Hematopoietic multipotent progenitor cell treated with erythropoietin and hydrocortisone succinate and interleukin-3 and kit ligand, for 8 days (in vitro differentiated cells): ENCODE measurements around the gene AFF1.

Experiments used
- DNase-seq: peaks from one replicate; pipeline ENCODE4 v3.0.0-alpha.2; 2015

The AFF1 gene, protein sequence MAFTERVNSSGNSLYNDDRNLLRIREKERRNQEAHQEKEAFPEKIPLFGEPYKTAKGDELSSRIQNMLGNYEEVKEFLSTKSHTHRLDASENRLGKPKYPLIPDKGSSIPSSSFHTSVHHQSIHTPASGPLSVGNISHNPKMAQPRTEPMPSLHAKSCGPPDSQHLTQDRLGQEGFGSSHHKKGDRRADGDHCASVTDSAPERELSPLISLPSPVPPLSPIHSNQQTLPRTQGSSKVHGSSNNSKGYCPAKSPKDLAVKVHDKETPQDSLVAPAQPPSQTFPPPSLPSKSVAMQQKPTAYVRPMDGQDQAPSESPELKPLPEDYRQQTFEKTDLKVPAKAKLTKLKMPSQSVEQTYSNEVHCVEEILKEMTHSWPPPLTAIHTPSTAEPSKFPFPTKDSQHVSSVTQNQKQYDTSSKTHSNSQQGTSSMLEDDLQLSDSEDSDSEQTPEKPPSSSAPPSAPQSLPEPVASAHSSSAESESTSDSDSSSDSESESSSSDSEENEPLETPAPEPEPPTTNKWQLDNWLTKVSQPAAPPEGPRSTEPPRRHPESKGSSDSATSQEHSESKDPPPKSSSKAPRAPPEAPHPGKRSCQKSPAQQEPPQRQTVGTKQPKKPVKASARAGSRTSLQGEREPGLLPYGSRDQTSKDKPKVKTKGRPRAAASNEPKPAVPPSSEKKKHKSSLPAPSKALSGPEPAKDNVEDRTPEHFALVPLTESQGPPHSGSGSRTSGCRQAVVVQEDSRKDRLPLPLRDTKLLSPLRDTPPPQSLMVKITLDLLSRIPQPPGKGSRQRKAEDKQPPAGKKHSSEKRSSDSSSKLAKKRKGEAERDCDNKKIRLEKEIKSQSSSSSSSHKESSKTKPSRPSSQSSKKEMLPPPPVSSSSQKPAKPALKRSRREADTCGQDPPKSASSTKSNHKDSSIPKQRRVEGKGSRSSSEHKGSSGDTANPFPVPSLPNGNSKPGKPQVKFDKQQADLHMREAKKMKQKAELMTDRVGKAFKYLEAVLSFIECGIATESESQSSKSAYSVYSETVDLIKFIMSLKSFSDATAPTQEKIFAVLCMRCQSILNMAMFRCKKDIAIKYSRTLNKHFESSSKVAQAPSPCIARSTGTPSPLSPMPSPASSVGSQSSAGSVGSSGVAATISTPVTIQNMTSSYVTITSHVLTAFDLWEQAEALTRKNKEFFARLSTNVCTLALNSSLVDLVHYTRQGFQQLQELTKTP

DNA sequence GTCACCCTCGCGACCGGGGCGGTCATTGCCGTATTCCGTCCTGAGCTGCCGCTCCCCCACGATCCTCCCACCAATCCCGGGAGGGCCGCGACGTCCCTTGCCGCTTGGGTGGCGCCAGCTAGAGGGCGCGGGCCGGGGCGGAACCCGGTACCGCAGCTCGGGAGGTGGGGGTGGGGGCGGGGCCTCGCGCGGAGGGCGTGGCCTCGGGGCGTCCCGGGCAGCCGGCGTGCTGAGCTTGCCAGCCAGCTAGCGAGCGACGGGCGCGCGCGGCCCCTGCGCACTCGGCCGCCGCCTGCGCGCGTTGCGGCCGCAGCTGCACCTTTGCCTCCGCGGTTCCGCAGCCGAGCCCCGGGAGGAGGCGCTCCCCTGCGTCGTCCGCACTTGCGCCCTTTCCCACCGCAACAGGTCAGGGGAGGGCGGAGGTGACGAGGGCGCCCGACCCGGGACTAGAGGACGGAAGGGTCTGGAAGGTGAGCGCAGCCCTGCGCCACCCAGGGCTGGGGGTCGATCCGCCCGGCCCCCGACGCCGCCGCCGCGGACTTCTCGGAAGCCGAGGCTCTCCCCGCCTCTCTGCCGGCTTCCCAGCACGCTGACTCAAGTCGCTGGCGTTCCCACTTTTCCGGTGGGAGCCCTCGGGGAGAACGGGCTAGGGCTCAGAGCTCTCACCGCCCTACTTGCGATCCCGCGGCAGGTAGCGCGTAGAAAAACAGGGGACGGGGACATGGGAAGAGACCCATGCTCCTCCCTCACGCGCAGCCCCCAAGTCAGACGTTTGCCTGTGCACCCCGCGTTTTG lies at the start of gene AFF1:
Gene AFF1 (plus strand): TSS at position 241 of the 795 bp plus-strand sequence. CDS start 13,523 bp downstream, outside the sequence.
- DNase-seq = peak; percentile 92

DNA sequence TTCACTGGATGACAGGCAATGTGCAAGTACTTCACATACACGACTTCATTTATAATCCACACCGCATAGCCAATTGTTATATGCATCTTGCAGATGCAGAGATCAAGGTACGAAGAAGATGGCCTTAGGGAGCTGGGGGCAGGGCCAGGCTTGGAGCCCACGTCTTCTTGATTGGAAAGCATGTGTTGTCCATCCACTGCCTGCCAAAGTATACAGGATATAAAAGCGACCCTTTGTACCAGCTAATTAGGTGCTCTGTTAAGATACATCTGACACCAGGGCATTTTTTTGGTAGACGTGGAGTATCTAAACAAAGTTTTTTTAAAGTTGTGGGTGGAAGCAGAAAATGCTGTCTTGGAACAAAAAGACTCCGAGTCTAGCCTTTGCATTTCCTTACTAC lies 44.0 kb upstream of the AFF1 start:
- no peak for DNase-seq

DNA sequence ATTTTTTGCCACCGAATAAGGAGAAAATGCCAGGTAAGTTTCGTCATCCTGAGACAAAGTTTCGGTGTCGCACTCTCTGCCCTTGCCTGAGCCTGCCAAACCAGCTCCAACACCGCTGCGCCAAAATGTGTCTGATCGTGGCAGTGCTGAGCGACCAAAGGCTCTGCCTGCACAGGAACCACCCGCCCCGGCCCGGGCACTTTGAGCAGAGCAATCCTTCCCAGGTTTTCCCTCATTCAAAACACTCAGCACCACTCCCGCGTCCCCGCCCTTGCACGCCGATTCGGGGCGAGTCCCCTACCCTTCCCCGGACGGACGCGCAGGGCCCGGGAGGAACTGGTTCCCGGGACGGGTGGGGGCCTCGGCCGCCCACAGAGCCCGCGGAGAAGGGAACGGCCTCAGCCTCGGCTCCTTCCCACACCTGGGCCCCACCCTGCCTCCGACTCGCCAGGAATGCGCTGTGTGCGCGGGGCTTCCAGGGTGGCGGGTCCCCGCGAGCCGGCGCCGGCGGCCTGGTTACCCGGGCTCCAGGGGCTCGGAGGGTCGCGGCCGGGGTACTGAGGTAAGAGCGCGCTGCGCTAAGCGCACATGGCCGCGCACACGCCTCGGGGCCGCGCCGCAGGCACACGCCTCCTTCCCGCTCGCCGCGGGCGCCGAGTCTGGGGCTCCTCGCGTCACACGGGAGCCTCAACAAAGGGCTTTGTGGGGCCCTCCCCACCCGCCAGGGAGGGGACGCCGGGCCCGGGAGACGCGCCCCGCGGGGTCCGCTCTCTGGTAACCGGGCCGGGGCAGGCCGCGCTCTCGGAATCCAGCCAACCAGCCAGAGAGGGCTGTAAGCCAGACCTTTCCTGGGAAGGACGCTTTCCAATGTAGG lies 42.8 kb upstream of the AFF1 start, which contains the start of gene C4orf36:
Gene C4orf36 (minus strand): TSS at position 661 of the 874 bp plus-strand sequence. CDS start 902 bp downstream, outside the sequence.
- DNase-seq = peak; percentile 47

DNA sequence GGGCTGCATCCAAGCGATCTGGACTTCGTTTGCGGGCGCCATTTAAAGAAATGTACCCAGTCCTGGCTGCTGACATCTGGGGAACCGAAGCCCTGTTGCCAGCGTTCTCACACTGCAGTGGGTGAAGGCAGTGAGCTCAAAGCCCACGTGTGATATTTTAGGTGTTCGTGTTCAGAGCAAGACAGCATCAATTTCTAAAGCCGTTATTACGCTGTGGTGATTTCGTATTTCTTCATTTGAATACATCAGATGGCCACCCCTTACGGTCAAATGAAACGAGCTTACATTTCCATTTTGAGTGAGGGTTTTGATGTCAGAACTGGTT lies 42.2 kb upstream of the AFF1 start:
- no peak for DNase-seq

DNA sequence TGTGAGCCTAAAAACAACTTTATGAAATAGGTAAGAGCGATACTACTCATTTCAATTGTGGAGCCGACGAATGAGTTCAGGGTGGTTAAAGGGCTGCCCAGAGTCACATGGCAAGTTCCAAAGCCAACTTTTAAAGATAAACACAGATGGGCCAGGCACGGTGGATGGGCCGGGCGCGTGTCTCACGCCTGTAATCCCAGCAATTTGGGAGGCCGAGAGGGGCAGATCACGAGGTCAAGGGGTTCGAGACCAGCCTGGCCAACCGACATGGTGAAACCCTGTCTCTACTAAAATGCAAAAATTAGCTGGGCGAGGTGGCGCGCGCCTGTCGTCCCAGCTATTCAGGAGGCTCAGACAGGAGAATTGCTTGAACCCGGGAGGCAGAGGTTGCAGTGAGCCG lies 41.7 kb upstream of the AFF1 start:
- DNase-seq = no peak

DNA sequence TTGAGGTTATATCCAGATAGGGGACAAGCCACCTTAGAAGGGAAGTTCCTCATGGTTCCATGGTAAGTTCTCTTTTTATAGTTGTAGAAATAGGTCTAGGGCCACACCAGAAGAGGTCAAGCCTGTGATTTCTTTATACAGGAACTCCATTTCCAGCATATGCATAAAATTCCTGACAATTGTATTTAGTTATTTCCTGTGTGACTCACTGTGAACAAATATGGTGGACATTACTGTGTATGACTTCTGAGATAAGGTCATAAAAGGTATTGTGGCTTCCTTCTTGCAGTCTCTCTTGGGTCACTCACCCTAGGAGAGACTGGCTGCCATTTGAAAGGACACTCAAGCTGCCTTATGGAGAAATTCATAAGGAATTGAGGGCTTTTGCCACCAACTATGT lies 40.4 kb upstream of the AFF1 start:
- DNase-seq = no peak

DNA sequence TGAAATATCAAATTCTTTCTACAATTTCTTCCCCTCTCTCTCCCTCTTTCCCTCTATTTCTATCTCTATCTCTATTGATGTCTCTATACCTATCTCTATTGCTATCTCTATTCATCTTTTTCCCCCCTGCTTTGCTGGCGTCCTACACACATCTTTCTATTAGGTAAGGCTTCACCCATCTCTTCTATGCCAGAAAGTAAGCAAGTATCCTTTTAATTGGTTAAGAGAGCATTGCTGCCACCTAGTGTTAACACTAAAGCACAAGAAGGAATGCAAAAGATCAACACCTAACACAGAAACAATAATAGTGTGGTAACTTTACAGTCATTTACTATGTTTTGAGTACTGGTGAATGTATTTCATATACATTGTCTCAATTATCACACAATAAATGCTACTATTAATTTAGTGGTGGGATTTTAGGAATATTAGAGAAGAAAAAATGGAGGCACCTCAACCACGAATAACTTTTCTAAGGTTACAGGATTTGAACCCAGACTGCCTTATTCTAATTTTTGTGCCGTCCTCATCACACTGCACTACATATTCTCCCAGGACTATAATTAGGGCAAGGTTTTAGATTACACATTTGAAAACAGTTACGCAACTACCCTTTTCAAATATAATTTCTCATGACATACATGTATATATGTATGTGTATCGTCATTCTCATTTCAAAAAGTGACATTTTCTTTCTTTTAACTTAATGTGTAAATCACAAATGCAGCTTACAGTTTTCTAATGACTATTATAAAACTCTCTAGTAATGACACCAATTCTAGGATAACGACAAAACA lies 38.9 kb upstream of the AFF1 start:
- peak; percentile 84 for DNase-seq

DNA sequence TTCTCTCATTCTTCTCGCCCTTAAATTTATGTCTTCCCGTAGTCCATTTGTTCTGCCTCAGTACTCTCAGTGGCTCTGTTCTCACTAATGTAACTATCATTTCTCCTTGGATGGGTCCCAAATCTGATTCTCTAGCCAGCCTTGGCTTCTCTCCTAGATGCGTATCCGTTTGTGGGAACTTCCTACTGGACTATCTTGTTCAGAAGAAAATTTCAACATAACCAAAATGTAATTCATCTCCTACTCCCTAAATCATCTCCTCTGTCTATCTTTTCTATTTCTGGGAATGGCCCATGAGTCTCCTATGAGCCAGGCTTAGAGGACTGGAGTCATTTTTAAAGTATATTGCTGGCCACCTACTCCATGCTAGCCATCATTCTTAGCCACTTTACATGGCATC lies 38.2 kb upstream of the AFF1 start:
- no peak for DNase-seq

DNA sequence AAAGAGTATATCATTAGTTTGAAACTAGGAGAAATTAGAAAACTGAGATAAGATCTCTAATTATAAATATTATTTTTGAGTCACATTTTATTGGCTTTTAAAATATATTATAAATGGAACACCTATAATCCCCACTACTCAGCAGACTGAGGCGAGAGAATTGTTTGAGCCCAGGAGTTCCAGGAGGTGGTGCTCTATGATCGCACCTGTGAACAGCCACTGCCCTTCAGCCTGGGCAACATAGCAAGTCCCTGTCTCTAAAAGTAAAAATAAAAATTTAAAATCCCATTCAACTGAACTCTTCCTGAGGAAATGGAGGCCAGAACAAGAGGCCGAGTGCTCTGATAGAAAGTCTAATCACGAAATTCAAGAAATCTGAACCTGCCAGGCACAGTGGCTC lies 36.2 kb upstream of the AFF1 start:
- peak; percentile 58 for DNase-seq

DNA sequence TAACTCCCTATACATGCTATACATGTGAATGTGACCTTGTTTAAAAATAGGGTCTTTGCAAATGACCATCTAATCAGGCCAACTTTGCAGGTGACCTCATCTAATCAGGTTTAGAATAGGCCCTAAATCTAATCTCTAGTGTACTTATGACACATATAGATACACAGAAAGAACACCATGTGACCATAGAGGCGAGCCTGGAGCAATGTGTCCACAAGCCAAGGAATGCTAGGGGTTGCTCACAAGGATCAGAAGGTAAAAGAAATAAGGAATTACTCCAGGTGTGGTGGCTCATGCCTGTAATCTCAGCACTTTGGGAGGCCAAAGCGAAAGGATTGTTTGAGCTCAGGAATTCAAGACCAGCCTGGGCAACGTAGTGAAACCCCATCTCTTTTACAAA lies 32.9 kb upstream of the AFF1 start:
- no peak for DNase-seq

DNA sequence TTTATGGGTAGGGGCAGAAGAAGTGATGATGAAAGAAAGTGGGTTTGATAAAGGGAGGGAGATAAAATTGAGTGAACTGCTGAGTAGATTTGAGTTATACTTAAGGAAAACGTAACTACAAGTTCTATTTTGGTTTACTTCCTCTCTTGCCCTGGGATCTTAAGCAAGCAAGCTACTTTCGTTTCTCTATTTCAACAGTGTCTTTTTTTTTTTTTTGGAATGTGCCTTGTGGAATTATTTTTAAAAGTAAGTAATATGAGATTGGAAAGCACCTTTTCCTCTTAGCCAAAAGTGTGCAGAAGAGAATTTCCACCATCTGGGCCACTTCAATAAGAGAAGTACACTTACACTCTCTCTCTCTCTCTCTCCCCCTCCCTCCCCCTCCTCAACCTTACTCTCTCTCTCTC lies 26.6 kb upstream of the AFF1 start:
- DNase-seq = no peak

DNA sequence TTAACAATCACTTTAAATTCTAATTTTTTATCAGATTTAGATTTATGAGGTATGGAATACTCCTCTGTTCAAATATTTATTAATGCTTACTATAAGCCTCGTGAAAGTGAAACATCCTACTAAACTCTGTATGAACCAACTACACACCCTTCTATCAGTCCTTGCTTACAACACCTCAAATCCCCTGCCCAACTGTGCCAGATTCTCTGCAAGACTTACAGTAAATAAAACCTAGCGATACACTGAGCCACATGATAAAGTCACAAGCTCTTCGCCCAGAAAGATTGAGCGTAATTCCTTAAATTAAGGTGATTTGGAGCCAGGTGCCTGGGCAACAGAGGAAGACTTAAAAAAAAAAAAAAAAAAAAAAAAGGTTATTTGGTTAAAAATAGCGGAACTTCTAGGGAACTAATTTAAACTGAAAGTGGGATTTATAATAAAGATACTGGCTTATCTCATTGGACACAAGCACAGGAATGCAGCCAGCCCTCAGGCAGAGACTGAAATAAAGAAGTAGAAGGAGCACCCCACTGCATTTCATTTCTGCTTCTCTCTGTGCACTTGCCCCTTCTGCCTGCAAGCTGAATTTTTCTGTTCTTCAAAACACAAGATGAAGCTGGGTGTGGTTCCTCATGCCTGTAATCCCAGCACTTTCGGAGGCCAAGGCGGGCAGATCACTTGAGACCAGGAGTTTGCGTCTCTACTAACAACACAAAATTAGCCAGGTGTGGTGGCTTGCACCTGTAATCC lies 25.1 kb upstream of the AFF1 start:
- peak; percentile 77 for DNase-seq

DNA sequence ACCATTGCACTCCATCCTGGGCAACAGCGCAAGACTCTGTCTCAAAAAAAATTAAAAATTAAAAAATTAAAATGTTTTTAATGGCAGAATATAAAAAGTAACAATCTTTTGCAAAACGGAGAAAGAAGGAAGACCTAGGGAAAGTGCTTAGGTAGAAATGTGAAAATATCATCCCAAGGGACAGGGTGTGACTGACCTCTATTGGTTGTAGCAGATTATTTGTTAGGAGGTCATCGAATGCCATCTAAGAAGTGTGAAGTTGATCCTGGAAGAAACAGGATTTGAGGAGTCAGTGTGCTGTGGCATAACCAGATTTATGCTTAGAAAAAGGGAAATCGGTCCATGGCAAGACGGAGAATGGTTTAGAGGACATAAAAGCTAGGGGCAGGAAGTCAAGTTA lies 24.4 kb upstream of the AFF1 start:
- no peak for DNase-seq

DNA sequence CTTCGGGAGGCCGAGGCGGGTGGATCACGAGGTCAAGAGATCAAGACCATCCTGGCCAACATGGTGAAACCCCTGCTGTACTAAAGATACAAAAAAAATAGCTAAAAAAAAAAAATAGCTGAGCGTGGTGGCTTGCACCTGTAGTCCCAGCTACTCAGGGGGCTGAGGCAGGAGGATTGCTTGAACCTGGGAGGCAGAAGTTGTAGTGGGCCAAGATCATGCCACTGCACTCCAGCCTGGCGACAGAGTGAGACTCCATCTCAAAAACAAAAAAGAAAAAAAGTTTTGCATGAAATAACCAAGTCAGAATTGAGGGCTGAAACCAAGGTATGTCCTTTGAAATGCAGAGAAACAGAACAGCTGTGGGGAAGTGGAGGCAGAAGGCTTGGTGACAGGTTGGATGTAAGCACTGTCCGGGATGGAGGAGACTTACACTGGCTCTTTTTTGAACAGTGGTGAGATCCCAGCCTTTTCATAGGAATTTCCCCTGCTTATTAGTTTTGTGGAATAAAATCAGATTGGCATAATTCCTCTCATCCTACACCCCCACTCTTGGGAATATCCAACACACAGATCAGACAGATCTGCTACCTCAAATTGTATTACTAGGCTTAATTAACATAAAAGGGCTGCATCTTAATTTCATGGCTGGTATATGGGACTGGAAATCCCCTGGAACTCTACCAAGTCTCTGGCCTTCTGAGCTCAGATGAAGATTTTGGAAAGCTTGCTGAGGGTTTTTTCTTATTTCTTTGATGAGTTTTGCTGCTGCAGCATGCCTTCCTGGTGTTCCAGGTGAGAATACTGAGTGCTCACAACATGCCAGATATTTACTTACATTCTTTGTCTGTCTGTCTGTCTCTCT lies 23.8 kb upstream of the AFF1 start:
- DNase-seq = no peak

DNA sequence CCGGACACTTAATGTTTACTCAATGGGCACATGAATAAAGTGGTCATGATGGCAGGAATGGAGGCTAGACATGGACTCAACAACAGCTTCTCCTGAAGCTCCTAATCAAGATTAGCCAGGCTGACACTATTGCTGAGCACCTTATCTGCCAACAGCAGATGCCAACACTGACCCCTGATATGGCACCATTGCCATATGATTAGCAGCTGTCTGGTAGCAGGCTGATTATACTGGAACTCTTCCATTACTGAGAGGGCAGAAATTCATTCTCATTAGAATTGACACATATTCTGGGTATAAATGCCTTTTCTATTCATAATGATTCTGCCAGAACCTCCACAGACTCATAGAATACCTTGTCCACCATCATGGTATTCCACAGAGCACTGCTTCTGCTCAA lies 18.4 kb upstream of the AFF1 start:
- peak; percentile 98 for DNase-seq

DNA sequence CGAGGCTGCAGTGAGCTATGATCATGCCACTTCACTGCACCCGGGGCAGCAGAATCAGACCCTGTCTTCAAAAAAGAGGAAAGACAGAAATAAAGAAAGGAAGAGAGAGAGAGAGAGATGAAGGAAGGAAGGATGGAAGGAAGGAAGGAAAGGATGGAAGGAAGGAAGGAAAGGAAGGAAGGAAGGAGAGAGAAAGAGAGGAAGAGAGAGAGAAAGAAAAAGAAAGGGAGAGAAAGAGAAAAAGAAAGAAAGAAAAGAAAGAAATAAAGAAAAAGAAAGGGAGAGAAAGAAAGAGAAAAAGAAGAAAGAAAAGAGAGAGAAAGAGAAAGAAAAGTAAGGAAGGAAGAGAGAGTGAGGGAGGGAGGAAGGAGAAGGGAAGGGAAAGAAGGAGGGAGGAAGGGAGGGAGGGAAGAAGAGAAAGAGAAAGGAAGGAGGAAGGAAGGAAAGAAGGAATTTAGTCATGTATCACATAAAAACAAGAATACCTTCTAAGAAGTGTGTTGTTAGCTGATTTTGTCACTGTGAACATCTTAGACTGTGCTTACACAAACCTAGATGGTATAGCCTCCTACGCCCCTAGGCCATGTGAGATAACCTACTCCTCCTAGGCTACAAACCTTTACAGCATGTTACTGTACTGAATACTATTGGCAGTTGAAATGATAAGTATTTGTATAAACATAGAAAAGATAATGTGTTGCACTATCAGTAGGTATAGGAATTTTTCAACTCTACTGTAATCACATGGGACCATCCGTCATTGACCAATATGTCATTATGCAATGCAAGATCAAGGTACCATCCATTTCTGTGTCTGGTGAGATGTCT lies 17.4 kb upstream of the AFF1 start:
- peak; percentile 80 for DNase-seq

DNA sequence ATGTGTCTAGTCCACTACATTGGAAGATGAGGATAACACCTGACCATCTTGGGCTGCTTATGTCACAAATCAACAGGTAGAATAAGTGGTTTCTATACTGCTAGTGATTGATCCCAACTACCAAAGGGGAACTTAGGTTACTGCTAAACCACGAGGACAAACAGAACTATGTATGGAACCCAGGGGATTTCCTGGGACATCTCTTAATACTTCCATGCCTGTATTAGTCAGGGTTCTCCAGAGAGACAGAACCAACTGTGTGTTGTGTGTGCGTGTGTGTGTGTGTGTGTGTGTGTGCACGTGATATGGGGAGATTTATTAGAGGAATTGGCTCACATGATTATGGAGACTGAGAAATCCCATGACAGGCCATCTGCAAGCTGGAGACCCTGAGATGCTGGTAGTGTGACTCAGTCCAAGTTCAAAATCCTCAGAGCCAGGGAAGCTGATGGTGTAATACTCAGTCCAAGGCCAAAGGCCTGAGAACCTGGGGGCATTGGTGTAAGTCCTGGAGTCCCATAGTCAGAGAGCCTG lies 16.2 kb upstream of the AFF1 start:
- no peak for DNase-seq
